CD4-positive, alpha-beta T cell (primary cell): ENCODE data around the gene DFFB. TPM values are rescaled to one million over a fixed set of nuclear protein-coding genes. Genes with fewer than 3 reads are reported as not detected.

Experiments
- ATAC-seq: fragments of 200-7000 bp; cut with Tn5 transposase; one replicate; pipeline ENCODE4 v1.10.0; 2022; ENCODE audit warnings: mild to moderate bottlenecking; ENCODE audit not compliant: poor library complexity
- CTCF ChIA-PET: fragments of 350-600 bp; sonication (Branson Sonifier 250); formaldehyde crosslinking; loops from one replicate; lab custom pipeline; 2021; ENCODE audit warnings: antibody characterized with exemption, inconsistent platforms; lab: Charles Lee
- POLR2A ChIA-PET: fragments of 350-600 bp; sonication (Branson Sonifier 250); formaldehyde crosslinking; loops from one replicate; lab custom pipeline; 2021; ENCODE audit warnings: antibody characterized with exemption, inconsistent platforms; lab: Charles Lee
- DNase-seq, 14 experiments: peaks; one replicate each; pipeline ENCODE4 v3.0.0-alpha.2; 2013 to 2020; ENCODE audit warnings: mixed read lengths in 2 of 14
- H3K27ac ChIP-seq, 2 donors: one replicate each; pipeline versions ENCODE4 v1.5.1 to v1.7.0; 2013; ENCODE audit warnings: low read length in 2 of 2, low read depth in 1 of 2, mild to moderate bottlenecking in 1 of 2
- H3K27me3 ChIP-seq, 2 experiments: 1 replicate in 1 of 2; 2 replicates in 1 of 2; pipeline versions ENCODE4 v1.6.1 to v1.7.0; 2013; ENCODE audit warnings: low read length in 2 of 2, control low read depth in 1 of 2, mild to moderate bottlenecking in 1 of 2, moderate library complexity in 1 of 2; ENCODE audit not compliant: insufficient read depth in 2 of 2, control insufficient read depth in 1 of 2
- H3K36me3 ChIP-seq: one replicate; pipeline ENCODE4 v1.6.1; 2013; ENCODE audit warnings: low read length, control low read depth; ENCODE audit not compliant: insufficient read depth
- H3K4me1 ChIP-seq: one replicate; pipeline ENCODE4 v1.6.1; 2013; ENCODE audit warnings: low read length, control low read depth; ENCODE audit not compliant: insufficient read depth
- H3K4me3 ChIP-seq: one replicate; pipeline ENCODE4 v1.5.1; 2013; ENCODE audit warnings: mild to moderate bottlenecking, low read length, moderate library complexity
- H3K9me3 ChIP-seq, 2 experiments: 1 replicate in 1 of 2; 2 replicates in 1 of 2; pipeline versions ENCODE4 v1.6.1 to v1.7.0; 2013; ENCODE audit warnings: low read length in 2 of 2, mild to moderate bottlenecking in 2 of 2, control low read depth in 1 of 2, moderate library complexity in 1 of 2; ENCODE audit not compliant: control insufficient read depth in 1 of 2, insufficient read depth in 1 of 2
- H3K27ac Mint-ChIP-seq: one replicate; pipeline ENCODE4 v1.8.0; 2020; ENCODE audit warnings: mixed read lengths
- H3K27me3 Mint-ChIP-seq: one replicate; pipeline ENCODE4 v1.8.0; 2021; ENCODE audit warnings: mixed read lengths
- H3K36me3 Mint-ChIP-seq: one replicate; pipeline ENCODE4 v1.8.0; 2021; ENCODE audit warnings: low read depth, mixed read lengths
- H3K4me1 Mint-ChIP-seq: one replicate; pipeline ENCODE4 v1.8.0; 2021; ENCODE audit warnings: low read depth, mixed read lengths
- H3K4me3 Mint-ChIP-seq: one replicate; pipeline ENCODE4 v1.8.0; 2020; ENCODE audit warnings: mild to moderate bottlenecking, mixed read lengths
- H3K9me3 Mint-ChIP-seq: one replicate; pipeline ENCODE4 v1.8.0; 2020; ENCODE audit warnings: mixed read lengths
- CTCF ChIP-seq: fragments of 200-600 bp; IDR thresholded peaks from one replicate; pipeline ENCODE4 v1.8.0; 2022; ENCODE audit warnings: antibody characterized with exemption, mild to moderate bottlenecking
- intact Hi-C, 2 experiments: fragments of 100-400 bp; cut with DNase I in 1 of 2; cut with micrococcal nuclease in 1 of 2; formaldehyde crosslinking; loops; one replicate each; pipeline versions ENCODE4 v1.15.1 to v1.9.0; 2023 to 2025; cut with DNase I, micrococcal nuclease
- total RNA-seq, 174 experiments: library from RNA in 2 of 174; stranded (reverse) in 2 of 174; gene quantifications; one replicate each; pipeline ENCODE4 v1.2.3 and lab custom pipeline; 2021 to 2026

DFFB gene
- total RNA-seq, 2 experiments from 2014 or later: 6.7 to 6.8 TPM

GRCh38 chr1:3851292-3851691 is 6.0 kb upstream of the DFFB start:
- H3K36me3 ChIP-seq: peaks cover 42% of the 10 kb centered on the region
- no peak for TF ChIP-seq CTCF
- H3K36me3 Mint-ChIP-seq: peaks cover 58% of the 10 kb centered on the region
- no peak overlapping the region for H3K27ac ChIP-seq
- H3K9me3 Mint-ChIP-seq: no peaks in the 10 kb centered on the region
- intact Hi-C loops: no loop called here
- no peak overlapping the region for H3K27ac Mint-ChIP-seq
- ChIA-PET CTCF (no interaction called here), POLR2A (no interaction called here)
- H3K27me3 Mint-ChIP-seq: no peaks in the 10 kb centered on the region
- H3K9me3 ChIP-seq: no peaks in the 10 kb centered on the region
- no peak overlapping the region for H3K4me3 ChIP-seq
- DNase-seq: no peak
- no peaks in the 10 kb centered on the region for H3K27me3 ChIP-seq
- no peak overlapping the region for H3K4me3 Mint-ChIP-seq
- no peak for ATAC-seq
- peaks cover 27% of the 10 kb centered on the region for H3K4me1 Mint-ChIP-seq
- peaks cover 13% of the 10 kb centered on the region for H3K4me1 ChIP-seq

- H3K36me3 Mint-ChIP-seq: peaks cover 52% of the 10 kb centered on the region
- H3K4me3 Mint-ChIP-seq: no peak overlapping the region
- POLR2A ChIA-PET: no interaction called here
Measured at GRCh38 chr1:3852091-3852490, 5.2 kb upstream of the DFFB start.

GRCh38 chr1:3852711-3853485 is 4.4 kb upstream of the DFFB start:
- DNase-seq (no peak), ATAC-seq (no peak)
- Histone ChIP-seq H3K4me3 (no peak overlapping the region), H3K27me3 (no peaks in the 10 kb centered on the region), H3K9me3 (no peaks in the 10 kb centered on the region), H3K4me1 (peaks cover 21% of the 10 kb centered on the region), H3K36me3 (peaks cover 27% of the 10 kb centered on the region), H3K27ac (no peak overlapping the region)
- peaks cover 35% of the 10 kb centered on the region for H3K4me1 Mint-ChIP-seq
- no peaks in the 10 kb centered on the region for H3K27me3 Mint-ChIP-seq
- H3K36me3 Mint-ChIP-seq: peaks cover 49% of the 10 kb centered on the region
- CTCF ChIA-PET: no interaction called here
- no peak for TF ChIP-seq CTCF
- no peaks in the 10 kb centered on the region for H3K9me3 Mint-ChIP-seq
- peak overlapping the region; percentile 51 for H3K4me3 Mint-ChIP-seq
- POLR2A ChIA-PET: no interaction called here
- intact Hi-C loops: no loop called here
- H3K27ac Mint-ChIP-seq: no peak overlapping the region

More at GRCh38 chr1:3852091-3852490, 5.2 kb upstream of the DFFB start:
- intact Hi-C loops: no loop called here
- Mint-ChIP-seq H3K9me3 (no peaks in the 10 kb centered on the region), H3K27me3 (no peaks in the 10 kb centered on the region), H3K4me1 (peaks cover 30% of the 10 kb centered on the region), H3K27ac (no peak overlapping the region)
- H3K27me3 ChIP-seq: no peaks in the 10 kb centered on the region
- no peak for DNase-seq
- H3K4me1 ChIP-seq: peaks cover 15% of the 10 kb centered on the region
- no peak overlapping the region for H3K27ac ChIP-seq
- H3K9me3 ChIP-seq: no peaks in the 10 kb centered on the region
- H3K36me3 ChIP-seq: peaks cover 34% of the 10 kb centered on the region
- CTCF ChIA-PET: no interaction called here
- no peak for TF ChIP-seq CTCF
- no peak overlapping the region for H3K4me3 ChIP-seq
- ATAC-seq: no peak
